WTC11 (cell line): ENCODE measurements around the gene DENND11. TPM values are rescaled to one million over a fixed set of nuclear protein-coding genes. Genes with fewer than 3 reads are reported as not detected.
A peak's percentile ranks its signal among the peaks of the same experiment; 100 is the strongest.

Experiments used
- ATAC-seq: fragments of 200-7000 bp; cut with Tn5 transposase; 2 replicates; pipeline ENCODE4 v1.10.0; 2021; ENCODE audit warnings: mild to moderate bottlenecking, moderate library complexity
- CTCF ChIA-PET: fragments of 300-600 bp; sonication (Branson Sonifier 250); formaldehyde crosslinking; loops from one replicate; lab custom pipeline; 2021; ENCODE audit warnings: antibody characterized with exemption; lab: Charles Lee
- POLR2A ChIA-PET: fragments of 350-600 bp; sonication (Branson Sonifier 250); formaldehyde crosslinking; loops from one replicate; lab custom pipeline; 2021; ENCODE audit warnings: antibody characterized with exemption; lab: Charles Lee
- DNase-seq: peaks from one replicate; pipeline ENCODE4 v3.0.0; 2021; ENCODE audit warnings: low spot score
- H3K27ac Mint-ChIP-seq: 2 replicates; pipeline ENCODE4 v1.8.0; 2021; ENCODE audit warnings: mixed read lengths
- H3K27me3 Mint-ChIP-seq: 2 replicates; pipeline ENCODE4 v1.8.0; 2021; ENCODE audit warnings: low read depth, mild to moderate bottlenecking, moderate library complexity, mixed read lengths
- H3K36me3 Mint-ChIP-seq: 2 replicates; pipeline ENCODE4 v1.8.0; 2021; ENCODE audit warnings: mixed read lengths
- H3K4me1 Mint-ChIP-seq: 2 replicates; pipeline ENCODE4 v1.8.0; 2022; ENCODE audit warnings: mixed read lengths
- H3K4me3 Mint-ChIP-seq: 2 replicates; pipeline ENCODE4 v1.8.0; 2021; ENCODE audit warnings: mild to moderate bottlenecking, moderate library complexity, mixed read lengths
- H3K9me3 Mint-ChIP-seq: 2 replicates; pipeline ENCODE4 v1.8.0; 2021; ENCODE audit warnings: mixed read lengths
- AR ChIP-seq: fragments of 250-450 bp; sonication (Bioruptor Pico); IDR thresholded peaks from 2 replicates; pipeline ENCODE4 v1.9.0; 2021; ENCODE audit warnings: mild to moderate bottlenecking
- ATF1 ChIP-seq: sonication (generic); formaldehyde crosslinking; IDR thresholded peaks from 2 replicates; pipeline ENCODE4 v1.8.1; 2023; ENCODE audit warnings: mild to moderate bottlenecking, moderate library complexity, missing genetic modification reagents
- ATF3 ChIP-seq: sonication (generic); formaldehyde crosslinking; conservative IDR thresholded peaks from 2 replicates; pipeline ENCODE4 v1.8.1; 2022; ENCODE audit warnings: mild to moderate bottlenecking, missing genetic modification reagents
- CBFB ChIP-seq: sonication (generic); formaldehyde crosslinking; IDR thresholded peaks from 2 replicates; pipeline ENCODE4 v1.8.1; 2022; ENCODE audit warnings: mild to moderate bottlenecking, low read depth, missing genetic modification reagents
- CREB1 ChIP-seq: sonication (generic); formaldehyde crosslinking; IDR thresholded peaks from 2 replicates; pipeline ENCODE4 v1.8.0; 2023; ENCODE audit warnings: mild to moderate bottlenecking, missing genetic modification reagents
- ESRRA ChIP-seq: sonication (generic); formaldehyde crosslinking; IDR thresholded peaks from 2 replicates; pipeline ENCODE4 v1.8.1; 2022; ENCODE audit warnings: mild to moderate bottlenecking, missing genetic modification reagents, borderline replicate concordance
- ETV6 ChIP-seq: sonication (generic); formaldehyde crosslinking; IDR thresholded peaks from 2 replicates; pipeline ENCODE4 v1.8.1; 2022; ENCODE audit warnings: mild to moderate bottlenecking, missing genetic modification reagents
- FOXK1 ChIP-seq: sonication (generic); formaldehyde crosslinking; IDR thresholded peaks from 2 replicates; pipeline ENCODE4 v1.8.0; 2022; ENCODE audit warnings: mild to moderate bottlenecking, moderate library complexity, missing genetic modification reagents
- FOXP1 ChIP-seq: sonication (generic); formaldehyde crosslinking; IDR thresholded peaks from 2 replicates; pipeline ENCODE4 v1.8.0; 2022; ENCODE audit warnings: missing genetic modification reagents, mild to moderate bottlenecking, moderate library complexity, borderline replicate concordance
- MYBL2 ChIP-seq: sonication (generic); formaldehyde crosslinking; IDR thresholded peaks from 2 replicates; pipeline ENCODE4 v1.8.1; 2023; ENCODE audit warnings: mild to moderate bottlenecking, moderate library complexity, missing genetic modification reagents
- NFYB ChIP-seq: sonication (generic); formaldehyde crosslinking; conservative IDR thresholded peaks from 2 replicates; pipeline ENCODE4 v1.8.0; 2022; ENCODE audit warnings: low read depth, missing genetic modification reagents
- PRRX2 ChIP-seq: fragments of 250-450 bp; sonication (Bioruptor Pico); IDR thresholded peaks from 2 replicates; pipeline ENCODE4 v1.8.0; 2021; ENCODE audit warnings: mild to moderate bottlenecking
- TP53 ChIP-seq: sonication (generic); formaldehyde crosslinking; IDR thresholded peaks from 2 replicates; pipeline ENCODE4 v1.8.1; 2023; ENCODE audit warnings: mild to moderate bottlenecking, missing genetic modification reagents
- USF1 ChIP-seq: sonication (generic); formaldehyde crosslinking; IDR thresholded peaks from 2 replicates; pipeline ENCODE4 v1.8.0; 2022; ENCODE audit warnings: mild to moderate bottlenecking, missing genetic modification reagents
- ZBTB21 ChIP-seq: sonication (generic); formaldehyde crosslinking; IDR thresholded peaks from 2 replicates; pipeline ENCODE4 v1.8.1; 2023; ENCODE audit warnings: mild to moderate bottlenecking, missing genetic modification reagents, borderline replicate concordance
- ZNF138 ChIP-seq: sonication (generic); formaldehyde crosslinking; conservative IDR thresholded peaks from 2 replicates; pipeline ENCODE4 v1.8.1; 2022; ENCODE audit warnings: mild to moderate bottlenecking, moderate library complexity, missing genetic modification reagents
- ZNF219 ChIP-seq: sonication (generic); formaldehyde crosslinking; IDR thresholded peaks from 2 replicates; pipeline ENCODE4 v1.8.0; 2023; ENCODE audit warnings: missing genetic modification reagents, mild to moderate bottlenecking, borderline replicate concordance
- ZNF232 ChIP-seq: sonication (generic); formaldehyde crosslinking; IDR thresholded peaks from 2 replicates; pipeline ENCODE4 v1.8.0; 2022; ENCODE audit warnings: mild to moderate bottlenecking, missing genetic modification reagents
- ZNF317 ChIP-seq: sonication (generic); formaldehyde crosslinking; IDR thresholded peaks from 2 replicates; pipeline ENCODE4 v1.8.1; 2023; ENCODE audit warnings: low read depth, mild to moderate bottlenecking, moderate library complexity, missing genetic modification reagents, borderline replicate concordance
- ZNF512 ChIP-seq: sonication (generic); formaldehyde crosslinking; IDR thresholded peaks from 2 replicates; pipeline ENCODE4 v1.8.1; 2022; ENCODE audit warnings: missing genetic modification reagents, borderline replicate concordance
- ZSCAN18 ChIP-seq: fragments of 250-450 bp; sonication (Bioruptor Pico); IDR thresholded peaks from 2 replicates; pipeline ENCODE4 v2.1.2; 2022; ENCODE audit warnings: mild to moderate bottlenecking, moderate library complexity
- total RNA-seq: library from RNA; stranded (reverse); gene quantifications from 3 replicates; pipeline ENCODE4 v1.2.3, GENCODE V29; 2021

DENND11 gene
- total RNA-seq, 1 experiment from 2014 or later, result 22.1 TPM

- POLR2A ChIA-PET, result no interaction called here
- CTCF ChIA-PET, result interaction anchor here (1.4 to 2.8 kb wide), 3 partner anchors 24 to 188 kb away, joined by 4 to 26 read pairs (median 20); partner anchors contain the start of genes AGK and DENND11
Observed at GRCh38 chr7:141739250-141739649, 37.3 kb upstream of the DENND11 start.

GRCh38 chr7:141738592-141739013 lies 36.6 kb upstream of the DENND11 start:
- ATAC-seq (peak; percentile 64), DNase-seq (no peak)
- Mint-ChIP-seq H3K27me3 (no peaks in the 10 kb centered on the region), H3K4me3 (peak overlapping the region; percentile 95), H3K9me3 (no peaks in the 10 kb centered on the region), H3K4me1 (peaks cover 21% of the 10 kb centered on the region), H3K36me3 (peaks cover 41% of the 10 kb centered on the region), H3K27ac (peak overlapping the region; percentile 98)
- TF ChIP-seq PRRX2 (CRISPR knock-in tag) (no peak), NFYB (CRISPR knock-in tag) (no peak), ZBTB21 (CRISPR knock-in tag) (no peak), USF1 (no peak), CREB1 (CRISPR knock-in tag) (no peak), MYBL2 (no peak), ZSCAN18 (CRISPR knock-in tag) (no peak)
- CTCF ChIA-PET, result interaction anchor here (0.8 to 2.8 kb wide), 17 partner anchors 9 to 447 kb away, joined by 3 to 26 read pairs (median 5); partner anchors contain the start of genes AGK, DENND11 and TAS2R3
- POLR2A ChIA-PET, result interaction anchor here (1.0 to 1.2 kb wide), 3 partner anchors 13 to 137 kb away, joined by 3 to 6 read pairs (median 3); partner anchors contain the start of gene DENND11

More at GRCh38 chr7:141739250-141739649, 37.3 kb upstream of the DENND11 start:
- Mint-ChIP-seq H3K9me3 (no peaks in the 10 kb centered on the region), H3K27ac (peak overlapping the region; percentile 78; the same call in 1 of the 2 replicates), H3K27me3 (no peaks in the 10 kb centered on the region), H3K4me3 (peak overlapping the region; percentile 95), H3K4me1 (peaks cover 17% of the 10 kb centered on the region), H3K36me3 (peaks cover 47% of the 10 kb centered on the region)
- DNase-seq (no peak), ATAC-seq (no peak)
- TF ChIP-seq TP53 (no peak), ATF3 (CRISPR knock-in tag) (no peak), ESRRA (CRISPR knock-in tag) (no peak), ZBTB21 (CRISPR knock-in tag) (no peak)

GRCh38 chr7:141737836-141738591 lies 36.0 kb upstream of the DENND11 start, which contains the start of gene SSBP1:
Gene SSBP1, plus strand, starts transcription at chr7:141738358. Its CDS starts 809 bp downstream, at chr7:141739167.
- CTCF ChIA-PET, result interaction anchor here (0.5 to 2.8 kb wide), 28 partner anchors 9 to 446 kb away, joined by 3 to 26 read pairs (median 5); partner anchors contain the start of genes AGK, DENND11, TAS2R3 and WEE2
- no peaks in the 10 kb centered on the region for H3K9me3 Mint-ChIP-seq
- H3K4me3 Mint-ChIP-seq, result peak within 1 kb of the TSS; percentile 95
- H3K27me3 Mint-ChIP-seq, result no peaks in the 10 kb centered on the region
- peaks cover 35% of the 10 kb centered on the region for H3K36me3 Mint-ChIP-seq
- peak within 1 kb of the TSS; percentile 98 for H3K27ac Mint-ChIP-seq
- peaks cover 25% of the 10 kb centered on the region for H3K4me1 Mint-ChIP-seq
- peak; percentile 85 for ATAC-seq
- POLR2A ChIA-PET, result interaction anchor here (1.0 to 1.2 kb wide), 3 partner anchors 12 to 137 kb away, joined by 3 to 6 read pairs (median 3); partner anchors contain the start of gene DENND11
- DNase-seq, result peak; percentile 90
- TF ChIP-seq ETV6 (CRISPR knock-in tag) (peak; percentile 97), ATF1 (CRISPR knock-in tag) (no peak), FOXP1 (CRISPR knock-in tag) (peak; percentile 79; the same call in 1 of the 2 replicates), AR (CRISPR knock-in tag) (no peak), ZNF232 (CRISPR knock-in tag) (peak; percentile 66; the same call in 1 of the 2 replicates), ZNF512 (CRISPR knock-in tag) (no peak), ZNF317 (no peak), FOXK1 (CRISPR knock-in tag) (peak; percentile 99), MYBL2 (0 out of 2 replicates have a peak, but pooled peaks have one; percentile 39), ZNF219 (CRISPR knock-in tag) (no peak), ZNF138 (no peak), CBFB (CRISPR knock-in tag) (0 out of 2 replicates have a peak, but pooled peaks have one; percentile 36)
